Activated T-helper 1 cell treated with anti-CD3 and anti-CD28 coated beads, Interleukin-12 subunit alpha, Interleukin-12 subunit beta, Interleukin-2, Interleukin-4 antibody, amounts not matched to agents 30 ng/mL and 10 ng/mL and 1 ng/mL, durations not matched to agents 14 hours and 24 hours and 36 hours (primary cell): ENCODE measurements around the gene ACOT7. TPM values are rescaled to one million over a fixed set of nuclear protein-coding genes. Genes with fewer than 3 reads are reported as not detected.
"Not testable (repeated sequence)": the region's sequence is repeated elsewhere in the genome, so short reads cannot be mapped to it uniquely, and the experiment has no call there.

Experiments
- DNase-seq: peaks from one replicate; pipeline ENCODE4 v3.0.0; 2021; ENCODE audit warnings: low spot score
- H3K27ac Mint-ChIP-seq: one replicate; pipeline ENCODE4 v1.8.0; 2021; ENCODE audit warnings: mild to moderate bottlenecking, mixed read lengths
- H3K27me3 Mint-ChIP-seq: one replicate; pipeline ENCODE4 v1.8.0; 2022; ENCODE audit warnings: mild to moderate bottlenecking, moderate library complexity, mixed read lengths; ENCODE audit not compliant: insufficient read depth
- H3K36me3 Mint-ChIP-seq: one replicate; pipeline ENCODE4 v1.8.0; 2021; ENCODE audit warnings: low read depth, mixed read lengths
- H3K4me1 Mint-ChIP-seq: one replicate; pipeline ENCODE4 v1.8.0; 2021; ENCODE audit warnings: low read depth, mixed read lengths
- H3K4me3 Mint-ChIP-seq: one replicate; pipeline ENCODE4 v1.8.0; 2021; ENCODE audit warnings: mild to moderate bottlenecking, moderate library complexity, mixed read lengths
- H3K9me3 Mint-ChIP-seq: one replicate; pipeline ENCODE4 v1.8.0; 2021; ENCODE audit warnings: mixed read lengths
- intact Hi-C: fragments of 100-400 bp; cut with micrococcal nuclease; formaldehyde crosslinking; loops from one replicate; pipeline ENCODE4 v1.15.1; 2024
- total RNA-seq: library from RNA; stranded (reverse); gene quantifications from 2 replicates; pipeline ENCODE4 v1.2.3, GENCODE V29; 2022

The ACOT7 gene
- total RNA-seq, 1 donor from 2014 or later: 126 TPM

- H3K36me3 Mint-ChIP-seq, H3K27ac Mint-ChIP-seq, H3K4me1 Mint-ChIP-seq: not testable (repeated sequence)
Observed at GRCh38 chr1:6428453-6428852, 34.9 kb upstream of the ACOT7 start.

GRCh38 chr1:6427441-6428390 is 34.1 kb upstream of the ACOT7 start:
- Mint-ChIP-seq H3K9me3 (no peaks in the 10 kb centered on the region), H3K36me3 (no peaks in the 10 kb centered on the region), H3K27ac (no peak overlapping the region), H3K4me1 (peaks cover 6% of the 10 kb centered on the region), H3K27me3 (peaks cover 34% of the 10 kb centered on the region), H3K4me3 (no peak overlapping the region)
- intact Hi-C loops: no loop called here
- no peak for DNase-seq

More at GRCh38 chr1:6428453-6428852, 34.9 kb upstream of the ACOT7 start:
- H3K9me3 Mint-ChIP-seq, H3K4me3 Mint-ChIP-seq, intact Hi-C loops, DNase-seq: not testable (repeated sequence)
- H3K27me3 Mint-ChIP-seq: peaks cover 29% of the 10 kb centered on the region

GRCh38 chr1:6426972-6427350 is 33.4 kb upstream of the ACOT7 start:
- H3K9me3 Mint-ChIP-seq: no peaks in the 10 kb centered on the region
- no peak overlapping the region for H3K4me3 Mint-ChIP-seq
- peaks cover 40% of the 10 kb centered on the region for H3K27me3 Mint-ChIP-seq
- intact Hi-C loops: no loop called here
- peaks cover 6% of the 10 kb centered on the region for H3K4me1 Mint-ChIP-seq
- no peak overlapping the region for H3K27ac Mint-ChIP-seq
- H3K36me3 Mint-ChIP-seq: no peaks in the 10 kb centered on the region
- no peak for DNase-seq

- Mint-ChIP-seq H3K4me3 (no peak overlapping the region), H3K9me3 (no peaks in the 10 kb centered on the region), H3K4me1 (peaks cover 10% of the 10 kb centered on the region), H3K27me3 (peaks cover 44% of the 10 kb centered on the region), H3K36me3 (no peaks in the 10 kb centered on the region), H3K27ac (no peak overlapping the region)
- intact Hi-C loops: no loop called here
- DNase-seq: no peak
Observed at GRCh38 chr1:6426277-6426971, 32.9 kb upstream of the ACOT7 start.

- DNase-seq: no peak
- H3K9me3 Mint-ChIP-seq: no peaks in the 10 kb centered on the region
- H3K27ac Mint-ChIP-seq: no peak overlapping the region
- H3K36me3 Mint-ChIP-seq: no peaks in the 10 kb centered on the region
- intact Hi-C loops: no loop called here
- H3K27me3 Mint-ChIP-seq: peaks cover 50% of the 10 kb centered on the region
- H3K4me3 Mint-ChIP-seq: no peak overlapping the region
- peaks cover 14% of the 10 kb centered on the region for H3K4me1 Mint-ChIP-seq
Observed at GRCh38 chr1:6425658-6426057, 32.1 kb upstream of the ACOT7 start.

- no peak for DNase-seq
- H3K27ac Mint-ChIP-seq: no peak within 1 kb of the TSS
- H3K36me3 Mint-ChIP-seq: no peaks in the 10 kb centered on the region
- peak within 1 kb of the TSS; percentile 42 for H3K4me3 Mint-ChIP-seq
- peaks cover 14% of the 10 kb centered on the region for H3K4me1 Mint-ChIP-seq
- intact Hi-C loops: loop anchor here (5.0 kb wide), 1 partner anchor 178 kb away; no protein-coding TSS in a partner anchor
- peaks cover 52% of the 10 kb centered on the region for H3K27me3 Mint-ChIP-seq
- H3K9me3 Mint-ChIP-seq: no peaks in the 10 kb centered on the region
Observed at GRCh38 chr1:6424619-6425593, 31.3 kb upstream of the ACOT7 start, which contains the start of gene ESPN. Gene ESPN, plus strand, starts transcription at chr1:6424776. Its CDS starts 180 bp downstream, at chr1:6424956.

DNA sequence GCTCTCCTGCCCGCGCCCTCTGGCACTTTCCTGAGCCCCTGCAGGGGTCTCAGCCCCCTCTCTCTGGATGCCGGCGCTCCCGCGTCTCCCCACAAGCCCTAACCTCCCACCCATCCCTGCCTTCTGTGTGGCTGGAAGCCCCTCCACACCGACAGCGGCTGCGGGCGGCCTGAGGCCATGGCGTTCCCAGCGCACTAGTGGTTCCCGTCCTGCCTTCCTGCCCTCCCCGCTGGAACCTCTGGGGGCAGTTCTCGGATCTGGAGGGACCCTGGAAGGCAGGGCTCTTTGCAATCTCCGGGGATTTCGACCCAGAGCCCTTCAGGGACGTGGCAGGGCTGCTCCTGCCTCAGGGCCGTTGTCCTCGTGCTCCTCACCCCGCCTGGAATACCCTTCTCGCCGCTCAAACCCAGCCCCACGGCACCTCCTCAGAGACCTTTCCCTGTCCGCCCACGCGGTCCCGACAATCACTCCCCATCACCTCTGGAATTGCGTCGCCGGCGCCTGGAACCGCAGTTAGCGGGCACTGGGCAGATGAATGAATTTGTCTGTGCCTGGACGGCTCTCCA is 30.5 kb upstream of the ACOT7 start:
- H3K27me3 Mint-ChIP-seq: peaks cover 53% of the 10 kb centered on the region
- peaks cover 14% of the 10 kb centered on the region for H3K4me1 Mint-ChIP-seq
- intact Hi-C loops: loop anchor here (1.0 to 5.0 kb wide), 3 partner anchors 14 to 177 kb away; no protein-coding TSS in a partner anchor
- H3K9me3 Mint-ChIP-seq: no peaks in the 10 kb centered on the region
- DNase-seq: no peak
- no peak overlapping the region for H3K27ac Mint-ChIP-seq
- peak overlapping the region; percentile 42 for H3K4me3 Mint-ChIP-seq
- H3K36me3 Mint-ChIP-seq: no peaks in the 10 kb centered on the region

DNA sequence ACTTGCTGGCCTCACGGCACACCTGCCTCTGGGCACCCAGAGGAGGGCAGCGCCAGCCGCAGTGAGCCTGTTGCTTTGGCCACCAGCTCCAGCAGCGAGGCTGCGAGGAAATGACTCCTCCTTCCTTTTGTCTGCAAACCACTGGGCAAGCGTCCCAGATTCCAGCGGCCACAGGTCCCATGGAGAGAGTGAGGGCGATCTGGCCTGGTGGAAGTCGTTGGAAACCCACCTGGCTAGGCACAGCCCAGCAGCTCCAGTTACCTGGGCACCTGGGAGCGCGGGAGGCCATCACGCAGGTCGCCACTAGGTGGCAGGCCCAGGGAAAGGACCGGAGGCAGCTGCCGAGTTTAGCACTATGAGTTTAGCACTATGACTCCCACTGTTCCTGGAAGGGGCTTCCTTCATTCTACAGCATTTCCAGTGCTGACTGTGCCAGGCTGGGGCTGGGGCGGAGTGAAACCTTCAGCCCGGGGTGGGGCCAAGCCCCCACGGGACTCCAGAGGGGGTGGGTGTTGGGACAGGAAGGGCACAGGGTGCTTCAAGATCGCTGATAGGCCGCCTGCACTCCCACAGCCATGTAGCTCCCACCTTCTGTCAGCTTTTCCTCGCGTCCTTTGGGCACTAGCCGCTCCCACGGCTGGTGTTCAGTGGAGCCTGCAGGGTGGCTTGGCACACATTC is 29.9 kb upstream of the ACOT7 start:
- intact Hi-C loops: loop anchor here (1.0 to 5.0 kb wide), 3 partner anchors 15 to 176 kb away; no protein-coding TSS in a partner anchor
- no peaks in the 10 kb centered on the region for H3K9me3 Mint-ChIP-seq
- peak overlapping the region; percentile 42 for H3K4me3 Mint-ChIP-seq

GRCh38 chr1:6421266-6421665 is 27.7 kb upstream of the ACOT7 start:
- Mint-ChIP-seq H3K4me3 (no peak overlapping the region), H3K9me3 (no peaks in the 10 kb centered on the region), H3K36me3 (no peaks in the 10 kb centered on the region), H3K27me3 (peaks cover 56% of the 10 kb centered on the region), H3K4me1 (peaks cover 14% of the 10 kb centered on the region), H3K27ac (no peak overlapping the region)
- intact Hi-C loops: loop anchor here (5.0 kb wide), 1 partner anchor 174 kb away; no protein-coding TSS in a partner anchor
- DNase-seq: no peak

More for the DNA sequence above, 29.9 kb upstream of the ACOT7 start:
- peaks cover 54% of the 10 kb centered on the region for H3K27me3 Mint-ChIP-seq
- H3K4me1 Mint-ChIP-seq: peaks cover 14% of the 10 kb centered on the region
- peak; percentile 56 for DNase-seq
- no peaks in the 10 kb centered on the region for H3K36me3 Mint-ChIP-seq
- H3K27ac Mint-ChIP-seq: no peak overlapping the region

DNA sequence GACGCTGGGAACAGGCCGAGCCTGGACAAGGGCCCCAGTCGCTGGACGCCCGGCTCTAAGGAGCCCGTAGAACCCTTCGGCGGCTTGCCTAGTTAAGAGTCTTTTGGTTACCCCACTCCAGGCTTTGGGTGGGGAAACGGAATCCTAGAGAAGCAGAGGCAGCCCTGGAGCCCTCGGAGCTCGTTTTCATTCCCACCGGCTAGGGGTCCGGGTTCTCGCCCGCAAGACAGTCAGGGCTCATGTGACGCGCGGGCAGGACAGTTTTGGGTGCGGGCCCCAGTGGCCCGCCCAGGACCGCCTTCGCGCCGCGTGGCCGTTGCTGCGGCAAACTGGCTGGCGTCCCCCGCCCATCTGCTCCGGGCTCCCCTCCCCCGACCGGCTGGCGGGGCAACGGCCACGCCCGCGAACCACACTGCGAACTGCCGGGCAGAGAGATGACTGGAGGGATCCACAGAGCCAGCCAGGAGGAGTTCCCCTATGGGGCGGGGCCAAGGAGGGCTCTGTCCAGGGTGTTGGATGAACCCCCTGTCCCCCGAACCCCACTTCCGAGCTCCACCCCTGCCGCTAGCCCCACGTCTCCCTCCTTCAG is 27.0 kb upstream of the ACOT7 start:
- Mint-ChIP-seq H3K36me3 (no peaks in the 10 kb centered on the region), H3K4me3 (no peak overlapping the region), H3K27ac (no peak overlapping the region), H3K9me3 (no peaks in the 10 kb centered on the region), H3K27me3 (peaks cover 57% of the 10 kb centered on the region), H3K4me1 (peaks cover 14% of the 10 kb centered on the region)
- DNase-seq: no peak
- intact Hi-C loops: loop anchor here (5.0 kb wide), 1 partner anchor 173 kb away; no protein-coding TSS in a partner anchor

- Mint-ChIP-seq H3K4me3 (peak within 1 kb of the TSS; percentile 53), H3K27ac (no peak within 1 kb of the TSS), H3K36me3 (no peaks in the 10 kb centered on the region), H3K9me3 (no peaks in the 10 kb centered on the region), H3K4me1 (peaks cover 14% of the 10 kb centered on the region), H3K27me3 (peaks cover 59% of the 10 kb centered on the region)
- no peak for DNase-seq
- intact Hi-C loops: loop anchor here (5.0 kb wide), 1 partner anchor 173 kb away; no protein-coding TSS in a partner anchor
Observed at GRCh38 chr1:6419804-6420453, 26.4 kb upstream of the ACOT7 start, which contains the start of gene HES2. Gene HES2, minus strand, starts transcription at chr1:6419919. Its CDS starts 99 bp downstream, at chr1:6419820.
